HG02642 (cell line): ENCODE measurements around the gene RGL2.

Experiments used
- ATAC-seq: cut with Tn5 transposase; IDR thresholded peaks from one replicate; pipeline ENCODE4 v1.9.1; 2021; ENCODE audit warnings: mild to moderate bottlenecking; ENCODE audit not compliant: unreplicated experiment, poor library complexity

The RGL2 gene

GRCh38 chr6:33316603-33317418 lies 18.1 kb upstream of the RGL2 start:
- no peak for ATAC-seq

- ATAC-seq: no peak
These were observed 17.3 kb upstream of the RGL2 start for GRCh38 chr6:33315793-33316602.

- ATAC-seq: no peak
These were observed 16.4 kb upstream of the RGL2 start for GRCh38 chr6:33314943-33315792.

GRCh38 chr6:33314515-33314942 lies 15.8 kb upstream of the RGL2 start:
- no peak for ATAC-seq

GRCh38 chr6:33313709-33314514 lies 15.2 kb upstream of the RGL2 start, which contains the start of gene TAPBP:
TSS of gene TAPBP (minus strand) at chr6:33314078. CDS start at chr6:33314041, 37 bp downstream.
- ATAC-seq: peak; percentile 40

GRCh38 chr6:33313105-33313708 lies 14.5 kb upstream of the RGL2 start:
- no peak for ATAC-seq

- ATAC-seq: peak; percentile 20
These were observed 13.8 kb upstream of the RGL2 start for GRCh38 chr6:33312361-33313104.

- ATAC-seq: no peak
These were observed 7.6 kb upstream of the RGL2 start for GRCh38 chr6:33306356-33306755.

GRCh38 chr6:33305052-33305451 lies 6.3 kb upstream of the RGL2 start:
- ATAC-seq: no peak

GRCh38 chr6:33304216-33304615 lies 5.5 kb upstream of the RGL2 start:
- ATAC-seq: no peak

- no peak for ATAC-seq
These were observed 3.1 kb upstream of the RGL2 start for GRCh38 chr6:33301877-33302276.

GRCh38 chr6:33299237-33299944 lies 649 bp upstream of the RGL2 start:
- peak; percentile 80 for ATAC-seq

- no peak for ATAC-seq
These were observed 578 bp downstream of the RGL2 start for GRCh38 chr6:33297956-33298772.

GRCh38 chr6:33297406-33297955 lies 1.3 kb downstream of the RGL2 start:
- no peak for ATAC-seq

- ATAC-seq: no peak
These were observed 1.8 kb downstream of the RGL2 start for GRCh38 chr6:33296797-33297405.

- ATAC-seq: no peak
These were observed 2.9 kb downstream of the RGL2 start for GRCh38 chr6:33295621-33296369.
